GM12891 (cell line): ENCODE data around the gene KIAA1328.

ENCODE experiments used
- PAX5 ChIP-seq: IDR thresholded peaks from 2 replicates; pipeline ENCODE4 v1.6.1; 2011; ENCODE audit warnings: low read length, moderate library complexity, mild to moderate bottlenecking; ENCODE audit not compliant: insufficient read depth, severe bottlenecking
- POLR2A ChIP-seq: IDR thresholded peaks from 2 replicates; pipeline ENCODE4 v1.6.1; 2011; ENCODE audit warnings: low read depth, low read length, control low read depth
- POLR2AphosphoS5 ChIP-seq: IDR thresholded peaks from 2 replicates; pipeline ENCODE4 v1.6.1; 2011; ENCODE audit warnings: low read depth, low read length, control low read depth
- TAF1 ChIP-seq: IDR thresholded peaks from 2 replicates; pipeline ENCODE4 v1.6.1; 2011; ENCODE audit warnings: low read depth, low read length, control low read depth

GRCh38 chr18:36905571-36905970, 76.6 kb downstream of the KIAA1328 start:
- TF ChIP-seq POLR2AphosphoS5 (no peak), TAF1 (no peak), POLR2A (no peak), PAX5 (no peak)
